ENCODE results near the gene ST14.

DNA sequence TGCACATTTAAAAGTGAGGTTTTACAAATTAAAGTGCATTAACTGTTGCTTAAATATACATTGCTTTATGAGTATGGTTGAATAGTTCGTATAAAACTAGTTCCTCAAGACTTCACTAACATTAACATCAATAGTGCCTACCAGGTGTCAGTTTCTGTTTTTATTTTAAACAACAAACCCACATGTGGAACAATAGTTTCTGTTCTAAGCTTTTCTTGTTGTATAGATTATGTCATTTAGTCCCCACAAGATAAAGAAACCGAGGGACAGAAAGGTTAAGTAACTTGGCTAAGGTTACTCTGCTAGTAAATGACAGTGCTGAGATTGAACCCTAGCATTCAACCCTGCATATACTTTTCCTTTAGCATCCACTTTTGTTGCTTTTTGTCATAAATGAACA, 41.4 kb upstream of the ST14 start:
- TF ChIP-seq CTCF (IDR thresholded peaks at IDR 0.05; ENCODE audit: extremely low read depth in 1 of 2, insufficient read depth in 1 of 2, low read depth in 1 of 2, low read length in 2 of 2) (no peak), POLR2A (IDR thresholded peaks at IDR 0.05; ENCODE audit: low read depth, low read length) (no peak), POLR2AphosphoS5 (IDR thresholded peaks at IDR 0.05; ENCODE audit: insufficient read depth, low read depth, low read length) (no peak), FOS (IDR thresholded peaks at IDR 0.05; ENCODE audit: borderline replicate concordance, insufficient read depth, low read length) (no peak), MAX (IDR thresholded peaks at IDR 0.05; ENCODE audit: insufficient read depth, insufficient read length) (no peak), EZH2 (IDR thresholded peaks at IDR 0.05; ENCODE audit: borderline replicate concordance, low read depth, low read length, severe bottlenecking) (no peak), GATA2 (IDR thresholded peaks at IDR 0.05; ENCODE audit: insufficient read depth, insufficient read length, low read depth, low read length) (no peak), MYC (IDR thresholded peaks at IDR 0.05; ENCODE audit: low read depth, low read length) (no peak), JUN (IDR thresholded peaks at IDR 0.05; ENCODE audit: borderline replicate concordance, insufficient read depth, insufficient read length, low read depth) (no peak)
